IMR-90 (cell line): ENCODE results near the gene GABRE. TPM values are rescaled to one million over a fixed set of nuclear protein-coding genes. Genes with fewer than 3 reads are reported as not detected.

Experiments
- ATAC-seq: fragments of 200-7000 bp; cut with Tn5 transposase; 2 replicates; pipeline ENCODE4 v1.9.1; 2020; ENCODE audit warnings: low read depth, mild to moderate bottlenecking, moderate library complexity
- BruUV-seq: library from RNA; stranded (reverse); fragments of 400-500 nt; replicated peaks from 2 replicates; lab custom pipeline; 2021; lab: Mats Ljungman, UMichigan
- CTCF ChIA-PET: fragments of 300-600 bp; formaldehyde crosslinking; extraction: SDS; loops from one replicate; lab custom pipeline; 2021; ENCODE audit warnings: antibody characterized with exemption; lab: Yijun Ruan, JAX
- POLR2A ChIA-PET: fragments of 300-600 bp; sonication (Branson Sonifier 250); formaldehyde crosslinking; loops from one replicate; lab custom pipeline; 2022; ENCODE audit warnings: antibody characterized with exemption; ENCODE audit not compliant: unreplicated experiment; lab: Charles Lee
- DNase-seq: peaks from one replicate; pipeline ENCODE4 v3.0.0; 2013
- H2AFZ ChIP-seq: replicated peaks from 2 replicates; pipeline ENCODE3; 2013; ENCODE audit warnings: low read length, mild to moderate bottlenecking; ENCODE audit not compliant: poor library complexity
- H2AK5ac ChIP-seq: 2 replicates; pipeline ENCODE4 v1.6.1; 2013; ENCODE audit warnings: low read depth, low read length, inconsistent platforms
- H2AK9ac ChIP-seq: replicated peaks from 2 replicates; pipeline ENCODE3; 2013; ENCODE audit warnings: mild to moderate bottlenecking, low read depth, low read length, moderate library complexity; ENCODE audit not compliant: poor library complexity
- H2BK120ac ChIP-seq: 2 replicates; pipeline ENCODE4 v1.6.1; 2013; ENCODE audit warnings: low read depth, low read length, inconsistent platforms
- H2BK15ac ChIP-seq: 3 replicates; pipeline ENCODE4 v1.6.1; 2013; ENCODE audit warnings: low read depth, low read length, inconsistent platforms
- H2BK20ac ChIP-seq: 2 replicates; pipeline ENCODE4 v1.6.1; 2013; ENCODE audit warnings: low read depth, mild to moderate bottlenecking, inconsistent platforms, low read length, moderate library complexity
- H2BK5ac ChIP-seq: 2 replicates; pipeline ENCODE4 v1.6.1; 2013; ENCODE audit warnings: mild to moderate bottlenecking, low read depth, low read length, inconsistent platforms; ENCODE audit not compliant: poor library complexity, severe bottlenecking
- H3K14ac ChIP-seq: replicated peaks from 2 replicates; pipeline ENCODE4 v1.6.1; 2013; ENCODE audit warnings: low read depth, low read length, inconsistent platforms
- H3K18ac ChIP-seq: 2 replicates; pipeline ENCODE4 v1.6.1; 2013; ENCODE audit warnings: low read depth, low read length, control low read depth
- H3K23ac ChIP-seq: 2 replicates; pipeline ENCODE4 v1.6.1; 2013; ENCODE audit warnings: low read depth, low read length, inconsistent platforms
- H3K27ac ChIP-seq: 2 replicates; pipeline ENCODE4 v1.5.1; 2013; ENCODE audit warnings: mild to moderate bottlenecking, control low read depth, low read length; ENCODE audit not compliant: insufficient read depth
- H3K27me3 ChIP-seq: 2 replicates; pipeline ENCODE4 v1.6.1; 2013; ENCODE audit warnings: low read length; ENCODE audit not compliant: control insufficient read depth, insufficient read depth
- H3K36me3 ChIP-seq: 2 replicates; pipeline ENCODE4 v1.6.1; 2013; ENCODE audit warnings: low read length, mixed read lengths; ENCODE audit not compliant: control insufficient read depth, insufficient read depth
- H3K4ac ChIP-seq: 2 replicates; pipeline ENCODE4 v1.6.1; 2013; ENCODE audit warnings: low read depth, low read length, inconsistent platforms
- H3K4me1 ChIP-seq: 2 replicates; pipeline ENCODE4 v1.6.1; 2013; ENCODE audit warnings: low read length, mixed read lengths; ENCODE audit not compliant: control insufficient read depth, insufficient read depth
- H3K4me2 ChIP-seq: 2 replicates; pipeline ENCODE4 v1.6.1; 2013; ENCODE audit warnings: low read depth, mild to moderate bottlenecking, control low read depth, low read length, moderate library complexity
- H3K4me3 ChIP-seq: 2 replicates; pipeline ENCODE4 v1.5.1; 2013; ENCODE audit warnings: low read depth, mild to moderate bottlenecking, control low read depth, low read length, moderate library complexity; ENCODE audit not compliant: insufficient read depth
- H3K56ac ChIP-seq: 2 replicates; pipeline ENCODE4 v1.6.1; 2013; ENCODE audit warnings: low read length, inconsistent platforms; ENCODE audit not compliant: insufficient read depth; ENCODE audit errors: extremely low read depth
- H3K79me1 ChIP-seq, 2 experiments: 2 replicates each; pipeline ENCODE4 v1.6.1; 2013; ENCODE audit warnings: low read length in 2 of 2, inconsistent platforms in 1 of 2, low read depth in 1 of 2
- H3K9ac ChIP-seq: 2 replicates; pipeline ENCODE4 v1.6.1; 2013; ENCODE audit warnings: low read depth, low read length, control low read depth
- H3K9me1 ChIP-seq: 2 replicates; pipeline ENCODE4 v1.6.1; 2013; ENCODE audit warnings: low read length, inconsistent platforms; ENCODE audit not compliant: insufficient read depth
- H3K9me3 ChIP-seq: 2 replicates; pipeline ENCODE4 v1.6.1; 2013; ENCODE audit warnings: low read length; ENCODE audit not compliant: control insufficient read depth, insufficient read depth
- H4K20me1 ChIP-seq: 2 replicates; pipeline ENCODE4 v1.6.1; 2013; ENCODE audit warnings: low read length, inconsistent platforms; ENCODE audit not compliant: insufficient read depth
- H4K5ac ChIP-seq: 2 replicates; pipeline ENCODE4 v1.6.1; 2013; ENCODE audit warnings: mild to moderate bottlenecking, low read depth, low read length, control low read depth
- H4K8ac ChIP-seq, 2 experiments: 2 replicates each; pipeline ENCODE4 v1.6.1; 2013; ENCODE audit warnings: low read depth in 2 of 2, low read length in 2 of 2, control low read depth in 1 of 2, inconsistent platforms in 1 of 2
- H4K91ac ChIP-seq: 2 replicates; pipeline ENCODE4 v1.6.1; 2013; ENCODE audit warnings: low read depth, low read length, inconsistent platforms; ENCODE audit not compliant: insufficient read depth
- SMC3 ChIP-seq: fragments of 150-350 bp; IDR thresholded peaks from 2 replicates; pipeline ENCODE4 v1.6.1; 2016; ENCODE audit warnings: low read depth, mild to moderate bottlenecking, antibody characterized with exemption, low read length, moderate library complexity
- WGBS, 2 experiments: methylation state at CpG; one replicate each; pipeline versions ENCODE4 v1.1.5 to v1.1.7; 2013; ENCODE audit warnings: missing lambda C conversion rate in 2 of 2; ENCODE audit not compliant: insufficient read length in 1 of 2; ENCODE audit errors: extremely low coverage in 2 of 2; 5-methylcytosine and 5-hydroxymethylcytosine counted together
- dilution Hi-C: fragments of 300-500 bp; cut with HindIII; formaldehyde crosslinking; loops from one replicate; pipeline ENCODE4 v1.14.3; 2018; ENCODE audit warnings: low sequenced_read_pairs; ENCODE audit not compliant: unreplicated experiment
- in situ Hi-C: fragments of 300-500 bp; cut with MboI; formaldehyde crosslinking; loops from 3 replicates; pipeline ENCODE4 v1.14.3; 2019; ENCODE audit warnings: low sequenced_read_pairs, inconsistent platforms, mixed read lengths
- intact Hi-C: fragments of 100-400 bp; cut with micrococcal nuclease; formaldehyde crosslinking; loops from 2 replicates; pipeline ENCODE4 v1.10.0; 2022
- polyA plus RNA-seq, 3 experiments: library from polyadenylated mRNA; depleted of rRNA; stranded (reverse); fragments of >200 nt; gene quantifications; 2 replicates each; pipeline ENCODE4 v1.2.3, GENCODE V29; 2012; ENCODE audit warnings: low replicate concordance in 1 of 3
- total RNA-seq: library from RNA; depleted of rRNA; stranded (reverse); fragments of >200 nt; gene quantifications from 2 replicates; pipeline ENCODE4 v1.2.3, GENCODE V29; 2012

The GABRE gene
- total and polyA plus RNA-seq, 2 of the 4 experiments (the other 2 are of a cell fraction): 1.3 to 1.6 TPM

- Histone ChIP-seq H2AFZ (no peak overlapping the region), H3K18ac (no peak overlapping the region), H3K14ac (no peak overlapping the region), H3K56ac (no peak overlapping the region), H3K4ac (no peak overlapping the region), H3K36me3 (no peaks in the 10 kb centered on the region), H4K91ac (no peak overlapping the region), H3K27ac (no peak overlapping the region), H3K9me3 (peaks cover 5% of the 10 kb centered on the region; the same call in 1 of the 2 replicates), H3K79me1 (no peaks in the 10 kb centered on the region), H3K9ac (no peak overlapping the region), H2BK15ac (no peak overlapping the region), H3K4me2 (no peak overlapping the region), H3K27me3 (no peaks in the 10 kb centered on the region), H2AK9ac (no peak overlapping the region), H3K4me3 (no peak overlapping the region), H3K9me1 (no peaks in the 10 kb centered on the region), H4K8ac (no peak overlapping the region), H2BK5ac (no peak overlapping the region), H2AK5ac (no peak overlapping the region), H2BK120ac (no peak overlapping the region), H2BK20ac (no peak overlapping the region), H4K5ac (no peak overlapping the region), H3K23ac (no peak overlapping the region), H4K20me1 (no peaks in the 10 kb centered on the region), H3K4me1 (no peaks in the 10 kb centered on the region)
- ChIA-PET CTCF (no interaction called here), POLR2A (no interaction called here)
- no peak for TF ChIP-seq SMC3
- no TSS peak for BruUV-seq
- DNase-seq (no peak), ATAC-seq (no peak)
- in situ Hi-C loops (no loop called here), dilution Hi-C loops (no loop called here), intact Hi-C loops (no loop called here)
- 30% methylated on average over 2 of the region's 5 CpGs; no CpG with 5 or more reads in 1 of the 2 experiments for WGBS, 2 experiments
These were observed 21.9 kb upstream of the GABRE start for GRCh38 chrX:151996347-151996746.
